GM12873 (cell line): ENCODE data around the gene KIF4B.

Source experiments
- TF ChIP-seq, protein P1 (sequence below): IDR thresholded peaks from 2 replicates; pipeline ENCODE4 v1.5.1; 2012; ENCODE audit warnings: low read depth, mild to moderate bottlenecking, moderate library complexity, low read length, control low read depth; ENCODE audit not compliant: insufficient read depth; ENCODE audit errors: missing control alignments

KIF4B gene

DNA sequence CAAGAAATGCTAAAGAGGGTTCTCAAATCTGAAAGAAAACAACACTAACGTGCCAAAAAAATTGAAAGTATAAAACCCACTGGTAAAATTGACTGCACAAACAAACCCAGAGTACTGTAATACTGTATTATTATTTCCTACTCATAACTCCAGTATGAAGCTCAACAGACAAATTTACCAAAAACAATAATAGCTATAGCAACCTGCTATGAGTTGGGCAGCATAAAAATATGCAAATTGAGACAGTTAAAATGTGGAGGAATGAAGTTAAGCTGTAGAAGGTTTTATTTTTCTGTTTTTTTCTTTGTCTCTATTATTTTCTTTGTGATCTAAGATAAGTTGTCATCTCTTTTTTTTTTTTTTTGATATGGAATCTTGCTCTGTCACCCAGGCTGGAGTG lies 15.7 kb downstream of the KIF4B start:
- TF ChIP-seq, protein P1, sequence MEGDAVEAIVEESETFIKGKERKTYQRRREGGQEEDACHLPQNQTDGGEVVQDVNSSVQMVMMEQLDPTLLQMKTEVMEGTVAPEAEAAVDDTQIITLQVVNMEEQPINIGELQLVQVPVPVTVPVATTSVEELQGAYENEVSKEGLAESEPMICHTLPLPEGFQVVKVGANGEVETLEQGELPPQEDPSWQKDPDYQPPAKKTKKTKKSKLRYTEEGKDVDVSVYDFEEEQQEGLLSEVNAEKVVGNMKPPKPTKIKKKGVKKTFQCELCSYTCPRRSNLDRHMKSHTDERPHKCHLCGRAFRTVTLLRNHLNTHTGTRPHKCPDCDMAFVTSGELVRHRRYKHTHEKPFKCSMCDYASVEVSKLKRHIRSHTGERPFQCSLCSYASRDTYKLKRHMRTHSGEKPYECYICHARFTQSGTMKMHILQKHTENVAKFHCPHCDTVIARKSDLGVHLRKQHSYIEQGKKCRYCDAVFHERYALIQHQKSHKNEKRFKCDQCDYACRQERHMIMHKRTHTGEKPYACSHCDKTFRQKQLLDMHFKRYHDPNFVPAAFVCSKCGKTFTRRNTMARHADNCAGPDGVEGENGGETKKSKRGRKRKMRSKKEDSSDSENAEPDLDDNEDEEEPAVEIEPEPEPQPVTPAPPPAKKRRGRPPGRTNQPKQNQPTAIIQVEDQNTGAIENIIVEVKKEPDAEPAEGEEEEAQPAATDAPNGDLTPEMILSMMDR = no peak

DNA sequence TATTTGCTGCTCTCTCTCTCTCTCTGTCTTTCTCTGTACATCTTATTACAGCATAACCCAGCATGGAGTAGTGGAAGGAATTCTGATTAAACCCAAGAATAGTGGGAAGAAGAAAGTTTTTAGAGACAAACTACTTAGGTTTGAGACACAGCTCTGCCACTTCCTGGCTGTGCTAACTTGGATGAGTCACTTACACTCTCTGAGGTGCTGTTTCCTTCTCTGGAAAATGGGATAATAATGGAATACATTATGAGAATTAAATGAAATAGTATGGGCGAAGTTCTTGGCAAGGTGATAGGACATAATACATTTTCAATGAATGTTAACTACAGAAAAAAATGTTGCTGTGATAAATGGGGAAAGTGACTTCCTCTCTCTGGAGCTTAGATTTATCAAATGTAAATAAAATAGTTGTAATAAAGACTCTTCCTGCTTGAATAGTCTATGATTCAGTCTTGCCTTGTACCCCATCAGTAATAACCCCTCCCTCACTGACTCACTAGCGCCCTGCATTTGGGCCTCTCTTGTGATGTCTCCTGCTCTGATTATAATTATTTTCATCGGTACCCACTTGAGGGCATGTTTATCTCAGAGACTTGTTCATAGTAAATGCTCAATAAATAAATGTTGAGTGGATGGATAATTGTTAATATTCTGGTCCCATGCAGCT lies 27.6 kb downstream of the KIF4B start:
- TF ChIP-seq, protein P1 = no peak

DNA sequence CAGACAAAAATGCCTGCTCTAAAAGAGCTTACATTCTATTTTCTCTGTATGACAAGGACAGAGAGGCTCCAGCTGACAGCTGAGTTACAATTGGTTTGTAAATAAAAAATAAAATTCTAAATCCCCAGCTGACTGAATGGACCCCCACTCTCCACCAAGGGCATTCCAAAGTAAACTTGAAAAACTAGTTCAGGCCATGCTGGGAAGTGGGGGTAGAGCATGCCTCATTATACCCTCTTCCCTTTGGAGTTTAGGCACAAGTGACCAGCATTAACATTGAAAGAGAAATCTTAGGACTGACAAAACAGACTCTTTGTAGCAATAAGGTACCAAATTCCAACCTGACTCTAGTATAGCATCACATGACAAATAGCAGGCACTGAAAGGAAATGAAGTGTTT lies 31.0 kb downstream of the KIF4B start:
- TF ChIP-seq, protein P1 = no peak

DNA sequence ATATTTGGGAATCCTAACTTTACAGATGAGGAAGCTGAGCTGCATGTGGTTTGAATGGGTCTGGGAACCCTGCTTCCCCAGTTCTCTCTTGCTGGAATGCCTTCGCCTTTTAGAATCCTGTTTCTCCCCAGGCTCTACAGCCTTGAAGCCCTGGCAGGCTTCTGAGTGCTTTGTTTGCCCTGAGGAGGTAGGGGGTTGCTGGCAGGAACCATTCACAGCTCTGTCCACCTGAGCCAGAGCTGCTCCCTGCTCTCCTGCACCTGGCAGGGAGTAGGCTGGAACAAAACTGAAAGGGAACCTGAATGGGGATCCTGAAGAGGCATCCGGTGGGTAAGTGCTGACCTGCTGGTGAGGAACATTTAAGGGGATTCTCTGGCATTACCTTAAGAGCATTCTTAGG lies 33.0 kb downstream of the KIF4B start:
- TF ChIP-seq, protein P1 = no peak

DNA sequence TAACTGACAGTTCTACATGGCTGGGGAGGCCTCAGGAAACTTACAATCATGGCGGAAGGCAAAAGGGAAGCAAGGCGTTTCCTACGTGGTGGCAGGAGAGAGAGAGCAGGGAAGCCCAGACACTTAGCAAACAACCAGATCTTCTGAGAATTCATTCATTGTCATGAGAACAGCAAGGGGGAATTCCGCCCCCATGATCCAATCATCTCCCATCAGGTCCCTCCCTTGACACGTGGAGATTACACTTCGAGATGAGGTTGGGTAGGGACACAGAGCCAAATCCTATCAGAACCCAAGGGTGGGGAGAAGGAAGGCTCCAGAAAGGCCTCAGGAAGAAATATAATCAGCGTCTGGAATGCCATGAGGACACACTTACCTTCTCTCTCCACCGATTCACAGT lies 34.3 kb downstream of the KIF4B start:
- TF ChIP-seq, protein P1 = no peak

DNA sequence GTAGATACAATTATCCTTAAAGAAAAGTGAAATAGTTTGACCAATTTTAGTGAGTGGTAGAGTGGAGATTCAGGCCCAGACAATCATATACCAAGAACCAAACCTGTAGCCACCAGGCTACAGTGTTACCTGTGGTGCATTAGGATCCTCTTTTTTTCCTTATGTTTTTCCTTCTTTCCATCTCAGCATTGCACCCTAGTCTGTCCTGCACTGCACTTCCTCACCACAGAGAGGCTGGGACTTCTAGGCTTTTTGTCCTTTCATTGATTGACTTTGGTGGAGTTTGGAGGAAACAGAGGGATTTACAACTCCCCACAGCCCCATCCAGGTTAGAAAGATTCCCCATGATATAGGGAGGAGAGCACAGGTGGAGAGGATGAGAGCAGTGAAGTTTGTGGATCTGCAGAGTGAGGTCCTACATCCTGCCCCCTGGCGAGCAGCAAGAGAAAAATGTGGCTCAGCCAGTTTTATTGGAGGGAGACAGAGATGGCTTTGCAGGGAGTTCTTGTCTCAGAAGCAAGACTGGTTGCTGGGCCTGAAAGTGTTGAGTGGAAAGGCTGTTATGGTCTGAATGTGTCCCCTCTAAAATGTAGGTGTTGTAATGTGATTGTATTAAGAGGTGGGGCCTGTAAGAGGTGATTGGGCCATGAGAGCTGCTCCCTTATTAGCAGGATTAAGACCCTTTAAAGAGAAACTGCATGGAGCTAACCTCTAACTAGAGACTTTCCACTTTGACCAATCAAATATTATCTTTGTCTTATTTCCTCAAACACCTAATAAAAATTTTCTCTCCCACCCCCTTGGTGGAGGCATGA lies 36.2 kb downstream of the KIF4B start:
- TF ChIP-seq, protein P1 = peak; percentile 60

DNA sequence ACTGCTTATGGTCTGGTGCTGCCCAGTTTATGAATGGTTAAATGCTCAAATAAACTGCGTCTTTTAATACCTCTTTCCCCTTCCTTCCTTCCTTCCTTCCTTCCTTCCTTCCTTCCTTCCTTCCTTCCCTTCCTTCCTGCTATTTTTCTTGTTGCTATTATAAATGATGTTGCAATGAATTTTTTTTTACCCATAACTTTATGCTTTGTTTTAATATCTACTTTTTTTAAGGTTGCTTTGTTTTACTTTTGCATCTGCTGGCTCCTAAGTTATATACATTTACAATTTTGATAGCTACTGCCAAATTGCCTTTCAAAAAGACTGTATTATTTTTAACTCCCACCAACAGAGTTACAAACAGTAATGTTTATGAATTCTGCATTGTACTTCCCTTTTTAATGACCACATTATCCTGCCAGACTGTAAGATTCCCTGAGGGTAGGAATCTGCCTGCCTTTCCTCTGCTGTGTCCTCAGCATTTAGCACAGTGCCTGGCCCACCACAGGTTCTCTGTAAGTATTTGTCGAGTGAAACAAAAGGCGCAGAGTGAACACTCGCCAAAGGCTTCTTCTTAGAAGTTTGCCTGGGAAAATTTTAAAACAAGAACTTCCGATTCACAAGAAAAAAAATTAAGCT lies 36.9 kb downstream of the KIF4B start:
- TF ChIP-seq, protein P1 = no peak
